GM12878 (cell line): ENCODE data around the gene ASTL. TPM values are rescaled to one million over a fixed set of nuclear protein-coding genes. Genes with fewer than 3 reads are reported as not detected.

Experiments
- BRCA1 ChIP-seq: IDR thresholded peaks from 2 replicates; pipeline ENCODE4 v1.6.1; 2011; ENCODE audit warnings: low read depth, low read length, improper control_type of control experiment
- CBX5 ChIP-seq: sonication (generic); IDR thresholded peaks from 2 replicates; pipeline ENCODE4 v1.6.1; 2016; ENCODE audit warnings: low read depth, moderate library complexity, mild to moderate bottlenecking, inconsistent platforms
- CHD2 ChIP-seq: IDR thresholded peaks from 2 replicates; pipeline ENCODE4 v1.6.1; 2011; ENCODE audit warnings: low read depth, low read length, improper control_type of control experiment, borderline replicate concordance
- EP300 ChIP-seq, 2 experiments: fragments of 150-350 bp in 1 of 2; IDR thresholded peaks; 2 replicates each; pipeline ENCODE4 v1.6.1; 2011 to 2012; ENCODE audit warnings: low read depth in 2 of 2, low read length in 2 of 2, borderline replicate concordance in 1 of 2, improper control_type of control experiment in 1 of 2, inconsistent platforms in 1 of 2; ENCODE audit not compliant: control insufficient read depth in 1 of 2
- GATAD2B ChIP-seq: fragments of 450-650 bp; conservative IDR thresholded peaks from 2 replicates; pipeline ENCODE4 v1.6.1; 2017; ENCODE audit warnings: low read depth, mild to moderate bottlenecking, moderate library complexity
- MEF2A ChIP-seq: IDR thresholded peaks from 2 replicates; pipeline ENCODE4 v1.6.1; 2011; ENCODE audit warnings: low read depth, mild to moderate bottlenecking, low read length, moderate library complexity; ENCODE audit not compliant: insufficient read depth
- POLR2A ChIP-seq: IDR thresholded peaks from 2 replicates; pipeline ENCODE4 v1.6.1; 2011; ENCODE audit warnings: low read depth, mild to moderate bottlenecking, low read length
- SIX5 ChIP-seq: IDR thresholded peaks from 2 replicates; pipeline ENCODE4 v1.6.1; 2011; ENCODE audit warnings: mild to moderate bottlenecking, low read depth, low read length, moderate library complexity; ENCODE audit not compliant: severe bottlenecking
- SMAD1 ChIP-seq: fragments of 450-650 bp; IDR thresholded peaks from 2 replicates; pipeline ENCODE4 v1.6.1; 2018; ENCODE audit warnings: mild to moderate bottlenecking, low read depth; ENCODE audit not compliant: partially characterized antibody
- SMARCA5 ChIP-seq: fragments of 450-650 bp; IDR thresholded peaks from 2 replicates; pipeline ENCODE4 v1.6.1; 2017; ENCODE audit warnings: mild to moderate bottlenecking
- SMC3 ChIP-seq: IDR thresholded peaks from 2 replicates; pipeline ENCODE4 v1.6.1; 2011; ENCODE audit warnings: low read length, improper control_type of control experiment, borderline replicate concordance
- SP1 ChIP-seq: IDR thresholded peaks from one replicate; pipeline ENCODE4 v1.6.1; 2011; ENCODE audit warnings: low read depth, low read length
- SREBF1 ChIP-seq: IDR thresholded peaks from 2 replicates; pipeline ENCODE4 v1.6.1; 2012; ENCODE audit warnings: mild to moderate bottlenecking, low read length
- STAT3 ChIP-seq: IDR thresholded peaks from 2 replicates; pipeline ENCODE4 v1.6.1; 2011; ENCODE audit warnings: low read depth, low read length, improper control_type of control experiment
- ZNF24 ChIP-seq: fragments of 450-650 bp; IDR thresholded peaks from 2 replicates; pipeline ENCODE4 v1.6.1; 2017; ENCODE audit warnings: antibody characterized with exemption, mild to moderate bottlenecking
- polyA plus RNA-seq, 11 experiments: library from polyadenylated mRNA; depleted of rRNA in 4 of 11; unstranded in 6 of 11; stranded (reverse) in 5 of 11; fragments of >200 nt; fragmentation: Nextera tagmentation in 4 of 11; fragmentation: Illumina TruSeq in 1 of 11; extraction: Ambion mirVana in 4 of 11; extraction: Trizol in 1 of 11; gene quantifications; 1 replicate in 1 of 11; 2 replicates in 10 of 11; pipeline versions ENCODE4 v1.2.1 to v1.2.3, GENCODE V29; 2011 to 2016; ENCODE audit warnings: inconsistent platforms in 2 of 11, missing spikeins in 2 of 11, low read depth in 1 of 11
- total RNA-seq, 4 experiments: library from RNA; depleted of rRNA in 3 of 4; stranded (reverse); fragments of >200 nt in 3 of 4; fragmentation: Illumina TruSeq in 1 of 4; extraction: Trizol in 1 of 4; gene quantifications; 2 replicates each; pipeline versions ENCODE4 v1.2.1 to v1.2.3, GENCODE V29; 2013 to 2021
- TF ChIP-seq, protein P1 (sequence below): fragments of 450-650 bp; formaldehyde crosslinking; IDR thresholded peaks from 2 replicates; pipeline ENCODE4 v1.4.0; 2020; ENCODE audit warnings: mild to moderate bottlenecking, moderate library complexity
- TF ChIP-seq, protein P2 (sequence below): fragments of 450-650 bp; IDR thresholded peaks from 2 replicates; pipeline ENCODE4 v1.6.1; 2016; ENCODE audit warnings: mild to moderate bottlenecking
- TF ChIP-seq, protein P3 (sequence below): fragments of 450-650 bp; IDR thresholded peaks from 2 replicates; pipeline ENCODE4 v1.6.1; 2017; ENCODE audit warnings: low read depth, mild to moderate bottlenecking, moderate library complexity
- TF ChIP-seq, protein P4 (sequence below): fragments of 450-650 bp; conservative IDR thresholded peaks from 2 replicates; pipeline ENCODE4 v1.6.1; 2017; ENCODE audit warnings: mild to moderate bottlenecking, moderate library complexity

The ASTL gene
- total and polyA plus RNA-seq, 10 of the 15 experiments (the other 5 are each of a cell fraction or from before 2014, with no cell fraction given): 0.18 to 1.0 (median 0.38) TPM; not detected in 4

DNA sequence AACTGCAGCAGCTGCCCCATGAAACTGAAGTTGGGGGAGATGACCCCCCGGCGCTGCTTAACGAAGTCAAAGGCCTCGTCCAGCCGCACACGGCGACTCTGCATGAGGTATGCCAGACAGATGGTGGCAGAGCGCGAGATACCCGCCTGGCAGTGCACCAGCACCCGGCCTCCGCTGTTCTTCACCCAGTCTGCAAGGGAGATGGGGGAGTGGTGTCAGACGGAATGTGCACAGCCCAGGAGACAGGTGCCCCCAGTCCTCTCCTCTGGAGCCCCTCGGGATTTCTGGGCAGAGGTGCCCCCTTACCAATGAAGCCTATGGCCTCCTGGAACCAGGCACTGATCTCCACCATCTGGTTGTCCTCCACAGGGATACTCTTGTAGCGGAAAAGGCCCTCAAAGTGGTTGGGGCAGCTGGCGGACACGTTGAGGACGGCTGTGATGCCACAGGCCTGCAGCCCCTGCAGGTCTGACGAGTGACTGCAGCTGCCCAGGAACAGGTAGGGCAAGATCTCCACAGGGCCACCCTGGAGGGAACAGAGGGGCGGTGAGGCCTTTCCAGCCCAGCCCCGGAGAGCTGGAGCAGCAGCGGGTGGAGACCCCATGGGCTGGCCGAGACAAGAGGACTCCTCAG is 5.7 kb upstream of the ASTL start (continued):
- TF ChIP-seq SIX5 (no peak), SREBF1 (no peak), BRCA1 (no peak), SP1 (no peak), EP300 (IDR thresholded peaks at IDR 0.05; ENCODE audit: borderline replicate concordance in 1 of 2, control insufficient read depth in 1 of 2, low read depth in 2 of 2, low read length in 2 of 2) (no peak), SMARCA5 (no peak), SMAD1 (no peak), POLR2A (no peak), STAT3 (no peak), ZNF24 (no peak), GATAD2B (no peak), CHD2 (no peak), CBX5 (no peak), MEF2A (no peak), SMC3 (no peak)
- TF ChIP-seq, protein P1, sequence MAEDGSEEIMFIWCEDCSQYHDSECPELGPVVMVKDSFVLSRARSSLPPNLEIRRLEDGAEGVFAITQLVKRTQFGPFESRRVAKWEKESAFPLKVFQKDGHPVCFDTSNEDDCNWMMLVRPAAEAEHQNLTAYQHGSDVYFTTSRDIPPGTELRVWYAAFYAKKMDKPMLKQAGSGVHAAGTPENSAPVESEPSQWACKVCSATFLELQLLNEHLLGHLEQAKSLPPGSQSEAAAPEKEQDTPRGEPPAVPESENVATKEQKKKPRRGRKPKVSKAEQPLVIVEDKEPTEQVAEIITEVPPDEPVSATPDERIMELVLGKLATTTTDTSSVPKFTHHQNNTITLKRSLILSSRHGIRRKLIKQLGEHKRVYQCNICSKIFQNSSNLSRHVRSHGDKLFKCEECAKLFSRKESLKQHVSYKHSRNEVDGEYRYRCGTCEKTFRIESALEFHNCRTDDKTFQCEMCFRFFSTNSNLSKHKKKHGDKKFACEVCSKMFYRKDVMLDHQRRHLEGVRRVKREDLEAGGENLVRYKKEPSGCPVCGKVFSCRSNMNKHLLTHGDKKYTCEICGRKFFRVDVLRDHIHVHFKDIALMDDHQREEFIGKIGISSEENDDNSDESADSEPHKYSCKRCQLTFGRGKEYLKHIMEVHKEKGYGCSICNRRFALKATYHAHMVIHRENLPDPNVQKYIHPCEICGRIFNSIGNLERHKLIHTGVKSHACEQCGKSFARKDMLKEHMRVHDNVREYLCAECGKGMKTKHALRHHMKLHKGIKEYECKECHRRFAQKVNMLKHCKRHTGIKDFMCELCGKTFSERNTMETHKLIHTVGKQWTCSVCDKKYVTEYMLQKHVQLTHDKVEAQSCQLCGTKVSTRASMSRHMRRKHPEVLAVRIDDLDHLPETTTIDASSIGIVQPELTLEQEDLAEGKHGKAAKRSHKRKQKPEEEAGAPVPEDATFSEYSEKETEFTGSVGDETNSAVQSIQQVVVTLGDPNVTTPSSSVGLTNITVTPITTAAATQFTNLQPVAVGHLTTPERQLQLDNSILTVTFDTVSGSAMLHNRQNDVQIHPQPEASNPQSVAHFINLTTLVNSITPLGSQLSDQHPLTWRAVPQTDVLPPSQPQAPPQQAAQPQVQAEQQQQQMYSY (CRISPR knock-in tag): no peak
- TF ChIP-seq, protein P2, sequence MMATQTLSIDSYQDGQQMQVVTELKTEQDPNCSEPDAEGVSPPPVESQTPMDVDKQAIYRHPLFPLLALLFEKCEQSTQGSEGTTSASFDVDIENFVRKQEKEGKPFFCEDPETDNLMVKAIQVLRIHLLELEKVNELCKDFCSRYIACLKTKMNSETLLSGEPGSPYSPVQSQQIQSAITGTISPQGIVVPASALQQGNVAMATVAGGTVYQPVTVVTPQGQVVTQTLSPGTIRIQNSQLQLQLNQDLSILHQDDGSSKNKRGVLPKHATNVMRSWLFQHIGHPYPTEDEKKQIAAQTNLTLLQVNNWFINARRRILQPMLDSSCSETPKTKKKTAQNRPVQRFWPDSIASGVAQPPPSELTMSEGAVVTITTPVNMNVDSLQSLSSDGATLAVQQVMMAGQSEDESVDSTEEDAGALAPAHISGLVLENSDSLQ: no peak
- TF ChIP-seq, protein P3, sequence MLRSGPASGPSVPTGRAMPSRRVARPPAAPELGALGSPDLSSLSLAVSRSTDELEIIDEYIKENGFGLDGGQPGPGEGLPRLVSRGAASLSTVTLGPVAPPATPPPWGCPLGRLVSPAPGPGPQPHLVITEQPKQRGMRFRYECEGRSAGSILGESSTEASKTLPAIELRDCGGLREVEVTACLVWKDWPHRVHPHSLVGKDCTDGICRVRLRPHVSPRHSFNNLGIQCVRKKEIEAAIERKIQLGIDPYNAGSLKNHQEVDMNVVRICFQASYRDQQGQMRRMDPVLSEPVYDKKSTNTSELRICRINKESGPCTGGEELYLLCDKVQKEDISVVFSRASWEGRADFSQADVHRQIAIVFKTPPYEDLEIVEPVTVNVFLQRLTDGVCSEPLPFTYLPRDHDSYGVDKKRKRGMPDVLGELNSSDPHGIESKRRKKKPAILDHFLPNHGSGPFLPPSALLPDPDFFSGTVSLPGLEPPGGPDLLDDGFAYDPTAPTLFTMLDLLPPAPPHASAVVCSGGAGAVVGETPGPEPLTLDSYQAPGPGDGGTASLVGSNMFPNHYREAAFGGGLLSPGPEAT: no peak
- TF ChIP-seq, protein P4, sequence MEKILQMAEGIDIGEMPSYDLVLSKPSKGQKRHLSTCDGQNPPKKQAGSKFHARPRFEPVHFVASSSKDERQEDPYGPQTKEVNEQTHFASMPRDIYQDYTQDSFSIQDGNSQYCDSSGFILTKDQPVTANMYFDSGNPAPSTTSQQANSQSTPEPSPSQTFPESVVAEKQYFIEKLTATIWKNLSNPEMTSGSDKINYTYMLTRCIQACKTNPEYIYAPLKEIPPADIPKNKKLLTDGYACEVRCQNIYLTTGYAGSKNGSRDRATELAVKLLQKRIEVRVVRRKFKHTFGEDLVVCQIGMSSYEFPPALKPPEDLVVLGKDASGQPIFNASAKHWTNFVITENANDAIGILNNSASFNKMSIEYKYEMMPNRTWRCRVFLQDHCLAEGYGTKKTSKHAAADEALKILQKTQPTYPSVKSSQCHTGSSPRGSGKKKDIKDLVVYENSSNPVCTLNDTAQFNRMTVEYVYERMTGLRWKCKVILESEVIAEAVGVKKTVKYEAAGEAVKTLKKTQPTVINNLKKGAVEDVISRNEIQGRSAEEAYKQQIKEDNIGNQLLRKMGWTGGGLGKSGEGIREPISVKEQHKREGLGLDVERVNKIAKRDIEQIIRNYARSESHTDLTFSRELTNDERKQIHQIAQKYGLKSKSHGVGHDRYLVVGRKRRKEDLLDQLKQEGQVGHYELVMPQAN: 0 out of 2 replicates have a peak, but pooled peaks have one; percentile 20
- TF ChIP-seq, all 136 proteins: peak for 19
